Fibroblast of the conjunctiva (primary cell): ENCODE measurements around the gene CD27.

Experiments used
- DNase-seq: peaks from one replicate; pipeline ENCODE4 v3.0.0-alpha.2; 2010; ENCODE audit warnings: low read depth

CD27 gene

GRCh38 chr12:6434205-6435140 is 10.3 kb upstream of the CD27 start:
- no peak for DNase-seq

DNA sequence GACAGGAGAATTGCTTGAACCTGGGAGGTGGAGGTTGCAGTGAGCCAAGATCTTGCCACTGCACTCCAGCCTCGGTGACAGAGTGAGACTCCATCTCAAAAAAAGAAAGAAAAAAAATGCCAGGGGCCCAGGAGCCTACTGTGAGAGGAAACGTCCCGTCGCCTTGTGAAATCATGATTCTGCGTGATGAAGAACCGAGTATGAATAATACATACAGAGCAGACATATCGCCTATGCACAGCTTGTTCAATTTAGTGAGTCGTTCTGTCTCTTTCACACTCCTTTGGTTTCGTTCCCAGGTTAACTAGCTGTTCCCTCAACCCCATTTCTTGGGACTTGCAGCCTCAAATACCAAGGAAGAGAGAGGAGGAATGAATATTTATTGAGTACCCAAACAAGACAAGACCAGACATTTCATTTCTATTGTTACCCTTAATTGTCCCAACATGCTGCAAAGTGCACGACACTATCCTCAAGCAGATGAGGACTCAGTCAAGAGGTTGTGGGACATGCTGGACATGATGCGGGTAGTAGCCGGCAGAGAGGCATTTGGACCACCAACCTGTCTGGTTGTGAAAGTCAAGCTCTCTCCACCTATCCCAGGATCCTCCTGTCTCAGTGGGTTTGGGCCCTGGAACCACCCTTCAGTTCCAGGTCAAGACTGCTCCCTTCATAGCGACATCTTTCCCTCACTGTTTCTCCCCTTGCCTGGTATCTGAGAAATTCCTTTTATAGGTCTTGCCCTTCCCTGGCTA is 8.6 kb upstream of the CD27 start:
- DNase-seq = no peak

DNA sequence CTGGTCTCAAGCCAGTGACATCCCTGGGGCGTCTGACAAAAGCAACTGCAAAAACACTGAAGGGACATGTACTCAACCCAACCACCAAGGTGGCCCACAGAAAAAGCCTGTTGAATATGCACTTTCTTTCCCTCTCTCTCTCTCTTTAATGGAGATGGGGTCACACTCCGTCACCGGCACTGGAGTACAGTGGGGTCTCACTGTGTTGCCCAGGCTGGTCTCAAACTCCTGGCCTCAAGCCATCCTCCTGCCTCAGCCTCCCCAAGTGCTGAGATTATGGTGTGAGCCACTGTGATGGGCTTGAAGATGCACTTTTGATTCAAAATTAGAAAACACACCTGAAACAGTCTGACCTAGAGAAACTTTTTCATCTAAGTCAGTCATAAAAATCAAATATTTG is 7.2 kb upstream of the CD27 start:
- DNase-seq = no peak

GRCh38 chr12:6438345-6438744 is 6.4 kb upstream of the CD27 start:
- DNase-seq = no peak

- no peak for DNase-seq
Observed at GRCh38 chr12:6440391-6440790, 4.4 kb upstream of the CD27 start.

DNA sequence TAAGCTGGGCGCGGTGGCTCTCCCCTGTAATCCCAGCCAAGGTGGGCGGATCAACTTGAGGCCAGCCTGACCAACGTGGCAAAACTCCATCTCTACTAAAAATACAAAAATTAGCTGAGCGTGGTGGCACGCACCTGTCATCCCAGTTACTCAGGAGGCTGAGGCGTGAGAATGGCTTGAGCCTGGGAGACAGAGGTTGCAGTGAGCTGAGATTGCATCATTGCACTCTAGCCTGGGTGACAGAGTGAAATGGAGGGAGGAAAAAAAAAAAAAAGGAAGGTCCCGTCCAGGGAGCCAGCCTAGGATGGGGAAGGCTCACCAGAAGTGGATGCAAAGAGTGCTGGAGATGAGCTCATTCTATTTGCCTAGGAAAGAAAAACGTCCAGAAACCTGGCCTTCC is 1.9 kb upstream of the CD27 start:
- no peak for DNase-seq

GRCh38 chr12:6443361-6443983 is 1.3 kb upstream of the CD27 start:
- no peak for DNase-seq

DNA sequence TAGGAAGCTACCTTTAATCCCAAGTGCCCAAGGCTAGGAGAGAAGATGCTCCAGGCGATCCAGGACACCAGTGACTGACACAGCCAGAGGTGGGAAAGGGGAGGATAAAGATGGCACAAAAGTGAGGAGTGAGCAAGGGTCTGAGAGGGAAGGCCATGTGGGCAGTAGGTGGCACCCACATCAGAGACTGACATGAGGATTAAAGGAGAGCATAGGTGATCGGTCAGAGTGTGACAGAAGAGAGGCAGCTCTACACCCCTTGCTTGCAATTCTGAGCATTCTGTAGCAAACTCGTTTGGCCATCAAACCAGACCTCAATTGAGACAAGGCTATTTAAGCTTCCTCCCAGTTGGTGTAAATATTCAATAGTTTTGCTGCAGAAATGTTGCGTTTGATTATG is 724 bp upstream of the CD27 start:
- DNase-seq = no peak

- DNase-seq = no peak
Observed at GRCh38 chr12:6450091-6450868, 5.5 kb downstream of the CD27 start.

DNA sequence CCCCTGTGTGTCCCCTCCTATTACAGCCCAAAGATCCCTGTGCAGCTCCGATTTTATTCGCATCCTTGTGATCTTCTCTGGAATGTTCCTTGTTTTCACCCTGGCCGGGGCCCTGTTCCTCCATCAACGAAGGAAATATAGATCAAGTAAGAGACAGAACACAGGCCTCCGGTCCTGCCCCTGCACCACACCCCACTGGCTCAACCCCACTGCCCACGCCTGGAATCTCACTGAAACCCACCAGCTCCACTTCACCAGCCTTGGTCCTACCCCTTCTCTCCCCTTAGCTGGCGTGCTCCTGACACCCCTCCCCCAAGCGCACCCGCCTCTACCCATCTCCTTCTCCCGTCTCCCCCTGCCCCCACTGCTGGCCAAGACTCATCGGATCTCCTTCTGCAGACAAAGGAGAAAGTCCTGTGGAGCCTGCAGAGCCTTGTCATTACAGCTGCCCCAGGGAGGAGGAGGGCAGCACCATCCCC is 6.2 kb downstream of the CD27 start:
- DNase-seq = no peak

DNA sequence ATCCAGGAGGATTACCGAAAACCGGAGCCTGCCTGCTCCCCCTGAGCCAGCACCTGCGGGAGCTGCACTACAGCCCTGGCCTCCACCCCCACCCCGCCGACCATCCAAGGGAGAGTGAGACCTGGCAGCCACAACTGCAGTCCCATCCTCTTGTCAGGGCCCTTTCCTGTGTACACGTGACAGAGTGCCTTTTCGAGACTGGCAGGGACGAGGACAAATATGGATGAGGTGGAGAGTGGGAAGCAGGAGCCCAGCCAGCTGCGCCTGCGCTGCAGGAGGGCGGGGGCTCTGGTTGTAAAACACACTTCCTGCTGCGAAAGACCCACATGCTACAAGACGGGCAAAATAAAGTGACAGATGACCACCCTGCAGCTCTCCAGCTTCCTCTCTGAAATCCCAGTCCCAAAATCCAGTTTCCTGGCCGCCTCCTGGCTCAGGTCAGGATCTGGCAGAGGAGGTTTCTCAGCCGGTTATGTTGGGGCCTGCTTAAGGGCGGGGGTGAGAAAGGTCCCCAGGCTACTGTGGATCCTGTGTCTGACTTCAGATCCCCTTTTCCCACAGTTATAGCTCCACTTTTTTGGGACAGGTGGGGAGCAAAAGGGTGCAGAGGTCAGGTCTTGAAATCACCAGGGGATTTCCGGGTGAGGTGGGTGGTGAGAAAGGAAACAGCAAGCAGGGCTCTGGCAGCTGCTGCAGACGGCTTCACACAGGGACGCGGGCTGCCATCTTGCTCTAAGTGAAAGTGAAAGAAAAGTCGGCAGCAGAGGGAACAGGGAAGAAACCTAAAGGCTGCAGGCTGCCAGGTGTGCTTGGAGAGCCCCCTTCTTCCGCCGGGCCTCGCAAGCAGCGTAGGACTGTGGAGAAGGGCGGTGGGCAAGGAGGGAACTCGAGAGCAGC is 6.8 kb downstream of the CD27 start, which contains the start of gene TAPBPL:
Gene TAPBPL (plus strand): TSS at position 695 of the 897 bp plus-strand sequence. CDS start 207 bp downstream, outside the sequence.
- peak; percentile 63 for DNase-seq

DNA sequence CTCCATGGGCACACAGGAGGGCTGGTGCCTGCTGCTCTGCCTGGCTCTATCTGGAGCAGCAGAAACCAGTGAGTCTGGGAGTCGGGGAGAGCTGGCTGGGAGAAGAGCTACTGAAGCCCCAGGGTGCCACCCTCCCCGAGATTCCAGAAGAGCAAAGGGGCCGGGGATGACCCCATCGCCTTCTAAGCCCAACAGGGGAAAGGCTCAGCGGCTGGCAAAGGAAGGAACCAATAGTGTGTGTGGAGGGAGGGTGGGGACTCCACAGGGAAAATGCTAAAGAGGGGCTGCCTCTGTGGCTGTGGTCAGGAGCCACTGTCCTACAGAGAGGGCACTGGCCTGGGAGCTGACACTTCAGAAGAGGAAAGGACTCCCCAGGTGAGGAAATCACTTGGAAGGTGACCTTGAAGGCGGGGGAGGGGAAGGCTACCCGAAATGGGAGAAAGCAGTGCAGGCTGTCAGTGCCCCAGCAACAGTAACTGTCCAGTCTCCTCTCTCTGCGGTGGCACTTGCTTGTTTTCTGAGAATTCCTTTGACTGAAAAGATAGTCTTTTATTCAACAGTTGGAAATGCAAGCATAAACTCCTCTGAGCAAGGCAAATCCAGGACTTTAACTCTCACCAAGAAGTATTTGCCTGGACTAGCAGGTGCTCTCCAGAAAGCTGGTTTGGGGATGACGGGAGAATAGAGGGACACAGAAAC is 7.6 kb downstream of the CD27 start:
- DNase-seq = no peak

- DNase-seq = no peak
Observed at GRCh38 chr12:6452944-6453630, 8.3 kb downstream of the CD27 start.

DNA sequence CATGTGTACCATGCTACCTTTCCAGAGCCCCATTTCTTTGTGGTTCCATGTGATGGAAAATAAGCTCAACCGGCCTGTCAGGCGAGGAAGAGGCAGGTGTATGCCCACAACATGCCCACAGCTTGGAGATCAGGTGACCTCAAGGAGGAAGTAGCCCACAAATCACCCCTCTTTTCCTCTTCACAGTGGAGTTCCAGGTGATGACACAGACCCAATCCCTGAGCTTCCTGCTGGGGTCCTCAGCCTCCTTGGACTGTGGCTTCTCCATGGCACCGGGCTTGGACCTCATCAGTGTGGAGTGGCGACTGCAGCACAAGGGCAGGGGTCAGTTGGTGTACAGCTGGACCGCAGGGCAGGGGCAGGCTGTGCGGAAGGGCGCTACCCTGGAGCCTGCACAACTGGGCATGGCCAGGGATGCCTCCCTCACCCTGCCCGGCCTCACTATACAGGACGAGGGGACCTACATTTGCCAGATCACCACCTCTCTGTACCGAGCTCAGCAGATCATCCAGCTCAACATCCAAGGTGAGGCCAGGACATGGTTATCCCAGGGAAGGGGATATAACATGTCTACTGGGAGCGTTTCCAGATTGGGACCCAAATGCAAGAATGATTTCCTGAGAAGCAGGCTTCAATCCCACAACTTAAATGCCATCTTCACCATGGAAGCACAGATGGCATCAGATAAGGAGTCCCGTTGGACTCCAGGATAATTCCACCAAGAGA is 12.6 kb downstream of the CD27 start:
- DNase-seq = no peak

DNA sequence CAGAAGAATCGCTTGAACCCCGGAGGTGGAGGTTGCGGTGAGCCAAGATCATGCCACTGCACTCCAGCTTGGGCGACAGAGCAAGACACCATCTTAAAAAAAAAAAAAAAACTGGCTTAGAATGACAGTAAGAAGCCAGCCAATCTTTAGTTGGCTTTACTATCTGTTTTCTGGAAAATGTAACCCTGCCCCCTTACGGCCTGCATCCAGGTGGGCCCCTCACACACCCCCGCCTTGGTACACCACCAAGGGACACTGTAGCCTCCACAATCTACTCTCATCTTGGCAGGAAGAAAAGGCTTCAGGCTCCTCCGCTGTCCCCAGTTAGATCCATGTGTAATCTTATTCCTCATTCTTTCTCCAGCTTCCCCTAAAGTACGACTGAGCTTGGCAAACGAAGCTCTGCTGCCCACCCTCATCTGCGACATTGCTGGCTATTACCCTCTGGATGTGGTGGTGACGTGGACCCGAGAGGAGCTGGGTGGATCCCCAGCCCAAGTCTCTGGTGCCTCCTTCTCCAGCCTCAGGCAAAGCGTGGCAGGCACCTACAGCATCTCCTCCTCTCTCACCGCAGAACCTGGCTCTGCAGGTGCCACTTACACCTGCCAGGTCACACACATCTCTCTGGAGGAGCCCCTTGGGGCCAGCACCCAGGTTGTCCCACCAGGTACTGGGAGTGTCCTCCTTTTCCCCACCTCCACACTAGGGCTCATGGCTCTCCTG is 13.7 kb downstream of the CD27 start:
- DNase-seq = no peak

DNA sequence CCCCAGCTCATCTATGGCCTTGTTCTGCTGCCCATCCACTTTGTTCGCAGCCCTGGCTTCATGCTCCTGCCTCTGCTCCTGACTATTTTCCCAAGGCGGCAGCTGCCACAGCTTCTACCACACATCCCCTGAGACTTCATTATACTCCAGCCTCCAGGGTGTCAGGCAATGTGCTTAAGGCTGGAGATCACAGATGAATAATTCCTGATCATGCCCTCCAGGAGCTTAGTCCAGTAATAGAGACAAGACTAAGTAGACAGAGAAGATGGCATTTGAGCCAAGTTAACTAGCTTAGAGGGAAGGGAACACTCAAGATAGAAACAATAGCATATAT is 14.2 kb downstream of the CD27 start:
- DNase-seq = no peak

DNA sequence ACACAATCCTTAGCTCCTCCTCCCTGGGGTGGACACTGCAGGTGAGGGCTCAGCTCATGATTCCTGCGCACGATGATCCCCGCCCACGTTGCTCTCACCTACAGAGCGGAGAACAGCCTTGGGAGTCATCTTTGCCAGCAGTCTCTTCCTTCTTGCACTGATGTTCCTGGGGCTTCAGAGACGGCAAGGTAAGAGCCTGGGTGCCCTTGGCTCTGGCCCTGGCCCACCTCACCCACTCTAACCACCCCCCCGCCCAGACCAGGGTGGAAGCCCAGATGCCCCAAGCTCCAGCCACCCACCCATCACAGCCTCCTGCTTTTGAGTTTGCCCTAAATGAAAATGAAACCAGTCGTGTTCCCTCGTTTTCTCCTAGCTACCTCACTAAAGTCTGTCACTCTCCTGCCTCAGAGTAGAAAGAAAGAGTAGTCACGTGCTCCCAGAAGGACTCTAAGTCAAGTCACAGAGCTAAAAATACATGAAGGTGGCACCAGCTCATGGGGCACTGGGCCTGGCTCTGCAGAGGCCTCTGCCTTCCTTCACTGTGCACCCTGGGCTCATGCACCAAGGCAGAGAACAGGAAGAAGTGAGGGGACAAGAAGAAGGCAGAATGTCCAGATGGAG is 16.1 kb downstream of the CD27 start:
- no peak for DNase-seq
